Central memory CD8-positive, alpha-beta T cell (primary cell): ENCODE measurements around the gene PMIS2.
"Not testable (repeated sequence)": the region's sequence is repeated elsewhere in the genome, so short reads cannot be mapped to it uniquely, and the experiment has no call there.

Experiments used
- ATAC-seq: fragments of 150-1000 bp; cut with Tn5 transposase; replicated peaks from 2 replicates; pipeline ENCODE4 v1.10.0; 2022; ENCODE audit warnings: mild to moderate bottlenecking, moderate FRiP score, moderate number of reproducible peaks; ENCODE audit not compliant: poor library complexity, severe bottlenecking; ENCODE audit errors: extremely low read depth
- DNase-seq, 2 donors: peaks; one replicate each; pipeline ENCODE4 v3.0.0; 2021; ENCODE audit warnings: low spot score in 2 of 2
- H3K27ac Mint-ChIP-seq: one replicate; pipeline ENCODE4 v1.8.0; 2022; ENCODE audit warnings: low read depth, mild to moderate bottlenecking, moderate library complexity, mixed read lengths
- H3K27me3 Mint-ChIP-seq: one replicate; pipeline ENCODE4 v1.8.0; 2022; ENCODE audit warnings: mixed read lengths
- H3K36me3 Mint-ChIP-seq: one replicate; pipeline ENCODE4 v1.8.0; 2022; ENCODE audit warnings: mild to moderate bottlenecking, moderate library complexity, mixed read lengths; ENCODE audit not compliant: insufficient read depth
- H3K4me1 Mint-ChIP-seq: one replicate; pipeline ENCODE4 v1.8.0; 2022; ENCODE audit warnings: mixed read lengths
- H3K4me3 Mint-ChIP-seq: one replicate; pipeline ENCODE4 v1.8.0; 2022; ENCODE audit warnings: mild to moderate bottlenecking, moderate library complexity, mixed read lengths
- H3K9me3 Mint-ChIP-seq: one replicate; pipeline ENCODE4 v1.8.0; 2022; ENCODE audit warnings: mixed read lengths

PMIS2 gene

DNA sequence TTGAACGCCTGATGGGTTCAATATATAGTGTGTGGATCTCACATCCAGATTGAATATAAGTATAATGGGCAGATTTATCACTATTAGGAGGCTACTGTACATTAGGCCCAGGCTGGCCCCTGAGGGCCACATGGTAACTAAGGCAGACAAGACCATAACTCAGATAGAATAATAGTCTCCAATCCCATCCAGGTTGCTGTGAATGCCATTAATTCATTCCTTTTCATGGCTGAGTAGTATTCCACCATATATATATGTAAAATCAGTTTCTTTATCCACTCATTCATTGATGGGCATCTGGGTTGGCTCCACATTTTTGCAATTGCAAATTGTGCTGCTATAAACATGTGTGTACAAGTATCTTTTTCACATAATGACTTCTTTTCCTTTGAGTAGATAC lies 8.1 kb upstream of the PMIS2 start:
- ATAC-seq, result no peak
- H3K27ac Mint-ChIP-seq, result no peak overlapping the region
- H3K27me3 Mint-ChIP-seq, result peaks cover 39% of the 10 kb centered on the region
- H3K4me3 Mint-ChIP-seq, result no peak overlapping the region
- H3K36me3 Mint-ChIP-seq, result no peaks in the 10 kb centered on the region
- H3K4me1 Mint-ChIP-seq, result no peaks in the 10 kb centered on the region
- H3K9me3 Mint-ChIP-seq, result peaks cover 18% of the 10 kb centered on the region
- no peak for DNase-seq

- Mint-ChIP-seq H3K4me1 (no peaks in the 10 kb centered on the region), H3K4me3 (no peak overlapping the region), H3K27me3 (peaks cover 41% of the 10 kb centered on the region), H3K36me3 (no peaks in the 10 kb centered on the region), H3K9me3 (peaks cover 18% of the 10 kb centered on the region), H3K27ac (no peak overlapping the region)
- DNase-seq (no peak), ATAC-seq (no peak)
These were observed 7.3 kb upstream of the PMIS2 start for GRCh38 chr19:35578707-35579106.

DNA sequence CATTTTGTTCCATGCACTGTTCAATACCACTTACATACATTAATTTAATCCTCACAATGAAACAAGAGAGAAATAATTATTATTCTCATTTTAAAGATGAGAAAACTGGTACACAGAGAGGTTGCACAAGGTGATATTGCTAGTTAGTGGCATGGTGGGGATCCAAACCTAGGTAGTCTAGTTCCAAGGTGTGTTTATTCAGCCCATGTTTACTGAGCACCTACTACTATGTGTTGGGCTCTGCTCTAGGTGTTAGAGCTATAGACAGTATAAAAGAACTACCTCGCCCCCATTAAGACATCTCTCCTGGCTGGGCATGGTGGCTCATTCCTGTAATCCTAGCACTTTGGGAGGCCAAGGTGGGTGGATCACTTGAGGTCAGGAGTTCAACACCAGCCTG lies 3.2 kb upstream of the PMIS2 start:
- Mint-ChIP-seq H3K27ac (no peak overlapping the region), H3K4me1 (no peaks in the 10 kb centered on the region), H3K9me3 (no peaks in the 10 kb centered on the region), H3K36me3 (no peaks in the 10 kb centered on the region), H3K27me3 (peaks cover 58% of the 10 kb centered on the region), H3K4me3 (no peak overlapping the region)
- ATAC-seq, result no peak
- DNase-seq, result no peak

DNA sequence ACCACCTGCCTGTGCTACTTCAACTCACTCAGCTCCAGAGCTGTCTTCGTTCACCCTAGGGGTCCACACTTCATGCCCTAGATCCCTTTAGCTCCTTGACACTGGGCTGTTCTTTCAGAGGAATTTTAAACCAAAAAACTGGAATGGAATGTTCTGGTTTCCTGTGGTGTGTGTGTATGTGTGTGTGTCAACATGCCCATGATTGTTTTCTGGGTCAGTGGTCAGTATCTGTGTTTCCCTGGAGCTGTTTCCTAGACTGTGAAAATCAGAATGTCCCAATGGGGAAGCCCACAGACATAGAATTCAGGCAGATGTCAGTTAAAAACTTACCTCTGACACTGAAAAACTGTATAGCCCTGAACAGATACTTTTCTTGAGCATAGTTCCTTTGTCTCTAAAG lies 1.3 kb downstream of the PMIS2 start:
- ATAC-seq, result no peak
- no peak for DNase-seq
- peaks cover 47% of the 10 kb centered on the region for H3K27me3 Mint-ChIP-seq
- H3K9me3 Mint-ChIP-seq, result no peaks in the 10 kb centered on the region
- no peak overlapping the region for H3K27ac Mint-ChIP-seq
- no peaks in the 10 kb centered on the region for H3K36me3 Mint-ChIP-seq
- no peak overlapping the region for H3K4me3 Mint-ChIP-seq
- H3K4me1 Mint-ChIP-seq, result no peaks in the 10 kb centered on the region

- ATAC-seq (no peak), DNase-seq (no peak)
- Mint-ChIP-seq H3K27ac (no peak overlapping the region), H3K27me3 (peaks cover 15% of the 10 kb centered on the region), H3K9me3 (no peaks in the 10 kb centered on the region), H3K36me3 (no peaks in the 10 kb centered on the region), H3K4me1 (no peaks in the 10 kb centered on the region), H3K4me3 (no peak overlapping the region)
These were observed 4.9 kb downstream of the PMIS2 start for GRCh38 chr19:35590875-35591274.

DNA sequence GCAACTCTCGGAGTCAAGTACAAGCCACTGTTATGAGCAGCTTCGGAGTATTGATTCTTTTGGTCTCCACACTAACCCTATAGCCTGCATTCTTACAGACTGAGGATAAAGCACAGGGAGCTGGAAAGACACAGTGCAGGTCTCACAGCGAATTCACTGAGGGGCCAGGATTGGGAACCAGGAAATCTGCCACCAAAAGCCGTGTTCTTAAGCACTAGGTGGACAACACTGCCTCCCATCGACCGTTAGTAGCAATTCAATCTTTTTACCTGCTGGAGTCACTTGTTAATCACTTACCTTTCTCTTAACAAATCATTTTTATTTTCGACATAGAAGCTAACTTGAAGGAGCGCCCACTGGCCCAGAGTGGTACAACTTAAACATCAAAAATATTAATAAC lies 6.3 kb downstream of the PMIS2 start:
- Mint-ChIP-seq H3K27me3 (peaks cover 1% of the 10 kb centered on the region), H3K36me3 (no peaks in the 10 kb centered on the region), H3K27ac (no peak overlapping the region), H3K4me1 (no peaks in the 10 kb centered on the region), H3K4me3 (no peak overlapping the region), H3K9me3 (no peaks in the 10 kb centered on the region)
- no peak for DNase-seq
- no peak for ATAC-seq

DNA sequence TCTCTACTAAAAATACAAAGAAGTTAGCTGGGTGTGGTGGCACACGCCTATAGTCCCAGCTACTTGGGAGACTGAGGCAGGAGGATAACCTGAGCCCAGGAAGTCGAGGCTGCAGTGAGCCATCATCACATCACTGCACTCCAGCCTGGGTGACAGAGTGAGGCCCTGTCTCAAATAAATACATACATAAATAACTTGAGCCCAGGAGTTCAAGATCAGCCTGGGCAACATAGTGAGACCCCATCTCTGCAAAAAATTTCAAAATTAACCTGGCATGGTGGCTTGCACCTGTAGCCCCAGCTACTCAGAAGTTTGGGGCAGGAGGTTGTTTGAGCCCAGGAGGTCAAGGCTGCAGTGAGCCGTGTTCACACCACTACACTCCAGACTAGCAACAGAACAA lies 9.1 kb downstream of the PMIS2 start:
- not testable (repeated sequence) for H3K27ac Mint-ChIP-seq, DNase-seq, H3K4me1 Mint-ChIP-seq, ATAC-seq, H3K36me3 Mint-ChIP-seq, H3K9me3 Mint-ChIP-seq, H3K4me3 Mint-ChIP-seq
- peaks cover 19% of the 10 kb centered on the region for H3K27me3 Mint-ChIP-seq

- ATAC-seq, result no peak
- no peak for DNase-seq
- Mint-ChIP-seq H3K4me1 (no peaks in the 10 kb centered on the region), H3K27ac (no peak overlapping the region), H3K9me3 (no peaks in the 10 kb centered on the region), H3K4me3 (no peak overlapping the region), H3K36me3 (no peaks in the 10 kb centered on the region), H3K27me3 (peaks cover 28% of the 10 kb centered on the region)
These were observed 10.0 kb downstream of the PMIS2 start for GRCh38 chr19:35595928-35596327.

GRCh38 chr19:35596366-35596999 lies 10.5 kb downstream of the PMIS2 start:
- DNase-seq, result no peak
- no peak for ATAC-seq
- Mint-ChIP-seq H3K9me3 (no peaks in the 10 kb centered on the region), H3K27me3 (peaks cover 34% of the 10 kb centered on the region), H3K4me3 (no peak overlapping the region), H3K4me1 (no peaks in the 10 kb centered on the region), H3K36me3 (no peaks in the 10 kb centered on the region), H3K27ac (no peak overlapping the region)

DNA sequence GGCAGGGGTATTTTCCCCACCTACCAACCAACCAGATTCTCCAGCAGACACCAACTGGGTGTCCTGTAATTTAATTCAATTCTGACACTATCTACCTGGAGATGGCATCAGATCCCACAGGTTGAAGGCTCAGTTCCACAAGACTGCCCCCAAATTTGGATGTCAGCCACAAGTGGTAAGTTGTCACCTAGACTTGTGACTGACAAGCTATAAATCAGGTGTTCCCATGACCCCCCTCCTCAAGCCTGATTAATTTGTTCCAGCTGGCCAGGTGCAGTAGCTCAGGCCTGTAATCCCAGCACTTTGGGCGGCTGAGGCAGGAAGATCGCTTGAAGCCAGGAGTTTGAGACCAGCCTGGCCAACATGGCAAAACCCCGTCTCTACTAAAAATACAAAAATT lies 16.0 kb downstream of the PMIS2 start:
- Mint-ChIP-seq H3K9me3 (no peaks in the 10 kb centered on the region), H3K27me3 (peaks cover 35% of the 10 kb centered on the region), H3K4me1 (no peaks in the 10 kb centered on the region), H3K27ac (no peak overlapping the region), H3K4me3 (no peak overlapping the region), H3K36me3 (no peaks in the 10 kb centered on the region)
- no peak for DNase-seq
- no peak for ATAC-seq

- peaks cover 22% of the 10 kb centered on the region for H3K27me3 Mint-ChIP-seq
- ATAC-seq, H3K4me3 Mint-ChIP-seq, H3K36me3 Mint-ChIP-seq, H3K4me1 Mint-ChIP-seq, DNase-seq, H3K9me3 Mint-ChIP-seq, H3K27ac Mint-ChIP-seq: not testable (repeated sequence)
These were observed 18.5 kb downstream of the PMIS2 start for GRCh38 chr19:35604436-35604835.

- H3K36me3 Mint-ChIP-seq, ATAC-seq, DNase-seq, H3K4me3 Mint-ChIP-seq, H3K9me3 Mint-ChIP-seq, H3K27ac Mint-ChIP-seq, H3K4me1 Mint-ChIP-seq, H3K27me3 Mint-ChIP-seq: not testable (repeated sequence)
These were observed 21.2 kb downstream of the PMIS2 start for GRCh38 chr19:35607170-35607569.

GRCh38 chr19:35607661-35608060 lies 21.7 kb downstream of the PMIS2 start:
- no peaks in the 10 kb centered on the region for H3K27me3 Mint-ChIP-seq
- peaks cover 15% of the 10 kb centered on the region for H3K4me1 Mint-ChIP-seq
- H3K27ac Mint-ChIP-seq, result no peak overlapping the region
- H3K9me3 Mint-ChIP-seq, result peaks cover 8% of the 10 kb centered on the region
- H3K4me3 Mint-ChIP-seq, result no peak overlapping the region
- peaks cover 8% of the 10 kb centered on the region for H3K36me3 Mint-ChIP-seq
- DNase-seq (no peak), ATAC-seq (no peak)

DNA sequence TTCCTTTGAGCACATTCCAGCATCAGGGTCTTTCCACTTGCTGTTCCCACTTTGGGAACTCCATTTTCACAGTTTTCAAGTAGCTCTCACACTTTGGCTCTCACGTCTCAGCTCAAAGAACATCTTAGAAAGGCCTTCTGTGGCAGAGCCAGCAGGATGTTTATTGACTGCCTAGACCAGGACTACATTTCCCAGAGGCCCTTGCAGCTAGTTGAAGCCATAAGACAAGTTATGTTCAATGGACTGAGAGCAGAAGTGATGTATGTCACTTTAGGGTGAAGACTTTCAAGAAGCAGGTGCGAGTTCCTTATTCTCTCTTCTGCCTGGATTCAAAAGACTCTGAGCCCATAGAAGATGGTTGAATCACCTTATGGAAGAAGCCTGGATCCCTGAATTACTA lies 22.3 kb downstream of the PMIS2 start:
- DNase-seq (no peak), ATAC-seq (no peak)
- Mint-ChIP-seq H3K27ac (peak overlapping the region; percentile 7), H3K4me3 (no peak overlapping the region), H3K9me3 (peaks cover 8% of the 10 kb centered on the region), H3K4me1 (peaks cover 16% of the 10 kb centered on the region), H3K36me3 (peaks cover 10% of the 10 kb centered on the region), H3K27me3 (no peaks in the 10 kb centered on the region)
